Measurements from ENCODE around the gene PDCD2L.
"Not testable (repeated sequence)": the region's sequence is repeated elsewhere in the genome, so short reads cannot be mapped to it uniquely, and the experiment has no call there.

DNA sequence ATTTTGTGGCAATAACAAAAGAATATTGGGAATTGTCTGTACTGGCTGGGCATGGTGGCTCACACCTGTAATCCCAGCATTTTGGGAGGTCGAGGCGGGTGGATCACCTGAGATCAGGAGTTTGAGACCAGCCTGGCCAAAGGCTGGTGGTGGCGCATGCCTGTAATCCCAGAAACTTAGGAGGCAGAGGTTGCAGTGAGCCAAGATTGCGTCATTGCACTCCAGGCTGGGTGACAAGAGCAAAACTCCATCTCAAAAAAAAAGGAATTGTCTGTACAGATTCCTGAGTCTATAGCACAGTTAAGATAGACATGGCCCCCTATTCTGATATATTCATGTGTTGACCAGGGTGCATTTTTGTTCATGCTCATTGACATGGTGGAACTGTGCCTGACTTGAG, 60.6 kb downstream of the PDCD2L start:
- not testable (repeated sequence) for TF ChIP-seq ESRRA (IDR thresholded peaks at IDR 0.05; ENCODE audit: low read length); HCFC1 (IDR thresholded peaks at IDR 0.05; ENCODE audit: low read length); CHD2 (IDR thresholded peaks at IDR 0.05; ENCODE audit: borderline replicate concordance, low read depth, low read length); JUNB (IDR thresholded peaks at IDR 0.05); HDAC2 (IDR thresholded peaks at IDR 0.05); MEF2A (IDR thresholded peaks at IDR 0.05; ENCODE audit: insufficient read depth, low read depth, low read length); KDM1A (IDR thresholded peaks at IDR 0.05; ENCODE audit: borderline replicate concordance); RB1 (IDR thresholded peaks at IDR 0.05; ENCODE audit: borderline replicate concordance); POLR2A (IDR thresholded peaks at IDR 0.05; ENCODE audit: low read depth, low read length); POLR2AphosphoS5 (IDR thresholded peaks at IDR 0.05; ENCODE audit: low read length); FOS (IDR thresholded peaks at IDR 0.05; ENCODE audit: borderline replicate concordance, extremely low read depth, insufficient read length)
- TF ChIP-seq, protein P1, sequence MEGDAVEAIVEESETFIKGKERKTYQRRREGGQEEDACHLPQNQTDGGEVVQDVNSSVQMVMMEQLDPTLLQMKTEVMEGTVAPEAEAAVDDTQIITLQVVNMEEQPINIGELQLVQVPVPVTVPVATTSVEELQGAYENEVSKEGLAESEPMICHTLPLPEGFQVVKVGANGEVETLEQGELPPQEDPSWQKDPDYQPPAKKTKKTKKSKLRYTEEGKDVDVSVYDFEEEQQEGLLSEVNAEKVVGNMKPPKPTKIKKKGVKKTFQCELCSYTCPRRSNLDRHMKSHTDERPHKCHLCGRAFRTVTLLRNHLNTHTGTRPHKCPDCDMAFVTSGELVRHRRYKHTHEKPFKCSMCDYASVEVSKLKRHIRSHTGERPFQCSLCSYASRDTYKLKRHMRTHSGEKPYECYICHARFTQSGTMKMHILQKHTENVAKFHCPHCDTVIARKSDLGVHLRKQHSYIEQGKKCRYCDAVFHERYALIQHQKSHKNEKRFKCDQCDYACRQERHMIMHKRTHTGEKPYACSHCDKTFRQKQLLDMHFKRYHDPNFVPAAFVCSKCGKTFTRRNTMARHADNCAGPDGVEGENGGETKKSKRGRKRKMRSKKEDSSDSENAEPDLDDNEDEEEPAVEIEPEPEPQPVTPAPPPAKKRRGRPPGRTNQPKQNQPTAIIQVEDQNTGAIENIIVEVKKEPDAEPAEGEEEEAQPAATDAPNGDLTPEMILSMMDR (IDR thresholded peaks at IDR 0.05 in 2 of 3, conservative IDR thresholded peaks at IDR 0.05 in 1 of 3; ENCODE audit: control insufficient read depth in 2 of 3, extremely low read depth in 1 of 3, insufficient read depth in 1 of 3, low read depth in 3 of 3, low read length in 3 of 3), result not testable (repeated sequence)
- TF ChIP-seq, protein P2, sequence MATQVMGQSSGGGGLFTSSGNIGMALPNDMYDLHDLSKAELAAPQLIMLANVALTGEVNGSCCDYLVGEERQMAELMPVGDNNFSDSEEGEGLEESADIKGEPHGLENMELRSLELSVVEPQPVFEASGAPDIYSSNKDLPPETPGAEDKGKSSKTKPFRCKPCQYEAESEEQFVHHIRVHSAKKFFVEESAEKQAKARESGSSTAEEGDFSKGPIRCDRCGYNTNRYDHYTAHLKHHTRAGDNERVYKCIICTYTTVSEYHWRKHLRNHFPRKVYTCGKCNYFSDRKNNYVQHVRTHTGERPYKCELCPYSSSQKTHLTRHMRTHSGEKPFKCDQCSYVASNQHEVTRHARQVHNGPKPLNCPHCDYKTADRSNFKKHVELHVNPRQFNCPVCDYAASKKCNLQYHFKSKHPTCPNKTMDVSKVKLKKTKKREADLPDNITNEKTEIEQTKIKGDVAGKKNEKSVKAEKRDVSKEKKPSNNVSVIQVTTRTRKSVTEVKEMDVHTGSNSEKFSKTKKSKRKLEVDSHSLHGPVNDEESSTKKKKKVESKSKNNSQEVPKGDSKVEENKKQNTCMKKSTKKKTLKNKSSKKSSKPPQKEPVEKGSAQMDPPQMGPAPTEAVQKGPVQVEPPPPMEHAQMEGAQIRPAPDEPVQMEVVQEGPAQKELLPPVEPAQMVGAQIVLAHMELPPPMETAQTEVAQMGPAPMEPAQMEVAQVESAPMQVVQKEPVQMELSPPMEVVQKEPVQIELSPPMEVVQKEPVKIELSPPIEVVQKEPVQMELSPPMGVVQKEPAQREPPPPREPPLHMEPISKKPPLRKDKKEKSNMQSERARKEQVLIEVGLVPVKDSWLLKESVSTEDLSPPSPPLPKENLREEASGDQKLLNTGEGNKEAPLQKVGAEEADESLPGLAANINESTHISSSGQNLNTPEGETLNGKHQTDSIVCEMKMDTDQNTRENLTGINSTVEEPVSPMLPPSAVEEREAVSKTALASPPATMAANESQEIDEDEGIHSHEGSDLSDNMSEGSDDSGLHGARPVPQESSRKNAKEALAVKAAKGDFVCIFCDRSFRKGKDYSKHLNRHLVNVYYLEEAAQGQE (IDR thresholded peaks at IDR 0.05; ENCODE audit: low read depth, low read length), result not testable (repeated sequence)
